IMR-90 (cell line): Measurements from ENCODE around the gene ZNF646. TPM values are rescaled to one million over a fixed set of nuclear protein-coding genes. Genes with fewer than 3 reads are reported as not detected.

ENCODE experiments used
- ATAC-seq: fragments of 200-7000 bp; cut with Tn5 transposase; 2 replicates; pipeline ENCODE4 v1.9.1; 2020; ENCODE audit warnings: low read depth, mild to moderate bottlenecking, moderate library complexity
- BruUV-seq: library from RNA; stranded (reverse); fragments of 400-500 nt; replicated peaks from 2 replicates; lab custom pipeline; 2021; lab: Mats Ljungman, UMichigan
- CTCF ChIA-PET: fragments of 300-600 bp; formaldehyde crosslinking; extraction: SDS; loops from one replicate; lab custom pipeline; 2021; ENCODE audit warnings: antibody characterized with exemption; lab: Yijun Ruan, JAX
- POLR2A ChIA-PET: fragments of 300-600 bp; sonication (Branson Sonifier 250); formaldehyde crosslinking; loops from one replicate; lab custom pipeline; 2022; ENCODE audit warnings: antibody characterized with exemption; ENCODE audit not compliant: unreplicated experiment; lab: Charles Lee
- DNase-seq: peaks from one replicate; pipeline ENCODE4 v3.0.0; 2013
- H2AFZ ChIP-seq: replicated peaks from 2 replicates; pipeline ENCODE3; 2013; ENCODE audit warnings: low read length, mild to moderate bottlenecking; ENCODE audit not compliant: poor library complexity
- H2AK5ac ChIP-seq: 2 replicates; pipeline ENCODE4 v1.6.1; 2013; ENCODE audit warnings: low read depth, low read length, inconsistent platforms
- H2AK9ac ChIP-seq: replicated peaks from 2 replicates; pipeline ENCODE3; 2013; ENCODE audit warnings: mild to moderate bottlenecking, low read depth, low read length, moderate library complexity; ENCODE audit not compliant: poor library complexity
- H2BK120ac ChIP-seq: 2 replicates; pipeline ENCODE4 v1.6.1; 2013; ENCODE audit warnings: low read depth, low read length, inconsistent platforms
- H2BK15ac ChIP-seq: 3 replicates; pipeline ENCODE4 v1.6.1; 2013; ENCODE audit warnings: low read depth, low read length, inconsistent platforms
- H2BK20ac ChIP-seq: 2 replicates; pipeline ENCODE4 v1.6.1; 2013; ENCODE audit warnings: low read depth, mild to moderate bottlenecking, inconsistent platforms, low read length, moderate library complexity
- H2BK5ac ChIP-seq: 2 replicates; pipeline ENCODE4 v1.6.1; 2013; ENCODE audit warnings: mild to moderate bottlenecking, low read depth, low read length, inconsistent platforms; ENCODE audit not compliant: poor library complexity, severe bottlenecking
- H3K14ac ChIP-seq: replicated peaks from 2 replicates; pipeline ENCODE4 v1.6.1; 2013; ENCODE audit warnings: low read depth, low read length, inconsistent platforms
- H3K18ac ChIP-seq: 2 replicates; pipeline ENCODE4 v1.6.1; 2013; ENCODE audit warnings: low read depth, low read length, control low read depth
- H3K23ac ChIP-seq: 2 replicates; pipeline ENCODE4 v1.6.1; 2013; ENCODE audit warnings: low read depth, low read length, inconsistent platforms
- H3K27ac ChIP-seq: 2 replicates; pipeline ENCODE4 v1.5.1; 2013; ENCODE audit warnings: mild to moderate bottlenecking, control low read depth, low read length; ENCODE audit not compliant: insufficient read depth
- H3K27me3 ChIP-seq: 2 replicates; pipeline ENCODE4 v1.6.1; 2013; ENCODE audit warnings: low read length; ENCODE audit not compliant: control insufficient read depth, insufficient read depth
- H3K36me3 ChIP-seq: 2 replicates; pipeline ENCODE4 v1.6.1; 2013; ENCODE audit warnings: low read length, mixed read lengths; ENCODE audit not compliant: control insufficient read depth, insufficient read depth
- H3K4ac ChIP-seq: 2 replicates; pipeline ENCODE4 v1.6.1; 2013; ENCODE audit warnings: low read depth, low read length, inconsistent platforms
- H3K4me1 ChIP-seq: 2 replicates; pipeline ENCODE4 v1.6.1; 2013; ENCODE audit warnings: low read length, mixed read lengths; ENCODE audit not compliant: control insufficient read depth, insufficient read depth
- H3K4me2 ChIP-seq: 2 replicates; pipeline ENCODE4 v1.6.1; 2013; ENCODE audit warnings: low read depth, mild to moderate bottlenecking, control low read depth, low read length, moderate library complexity
- H3K4me3 ChIP-seq: 2 replicates; pipeline ENCODE4 v1.5.1; 2013; ENCODE audit warnings: low read depth, mild to moderate bottlenecking, control low read depth, low read length, moderate library complexity; ENCODE audit not compliant: insufficient read depth
- H3K56ac ChIP-seq: 2 replicates; pipeline ENCODE4 v1.6.1; 2013; ENCODE audit warnings: low read length, inconsistent platforms; ENCODE audit not compliant: insufficient read depth; ENCODE audit errors: extremely low read depth
- H3K79me1 ChIP-seq, 2 experiments: 2 replicates each; pipeline ENCODE4 v1.6.1; 2013; ENCODE audit warnings: low read length in 2 of 2, inconsistent platforms in 1 of 2, low read depth in 1 of 2
- H3K9ac ChIP-seq: 2 replicates; pipeline ENCODE4 v1.6.1; 2013; ENCODE audit warnings: low read depth, low read length, control low read depth
- H3K9me1 ChIP-seq: 2 replicates; pipeline ENCODE4 v1.6.1; 2013; ENCODE audit warnings: low read length, inconsistent platforms; ENCODE audit not compliant: insufficient read depth
- H3K9me3 ChIP-seq: 2 replicates; pipeline ENCODE4 v1.6.1; 2013; ENCODE audit warnings: low read length; ENCODE audit not compliant: control insufficient read depth, insufficient read depth
- H4K20me1 ChIP-seq: 2 replicates; pipeline ENCODE4 v1.6.1; 2013; ENCODE audit warnings: low read length, inconsistent platforms; ENCODE audit not compliant: insufficient read depth
- H4K5ac ChIP-seq: 2 replicates; pipeline ENCODE4 v1.6.1; 2013; ENCODE audit warnings: mild to moderate bottlenecking, low read depth, low read length, control low read depth
- H4K8ac ChIP-seq, 2 experiments: 2 replicates each; pipeline ENCODE4 v1.6.1; 2013; ENCODE audit warnings: low read depth in 2 of 2, low read length in 2 of 2, control low read depth in 1 of 2, inconsistent platforms in 1 of 2
- H4K91ac ChIP-seq: 2 replicates; pipeline ENCODE4 v1.6.1; 2013; ENCODE audit warnings: low read depth, low read length, inconsistent platforms; ENCODE audit not compliant: insufficient read depth
- BHLHE40 ChIP-seq: fragments of 150-350 bp; IDR thresholded peaks from 2 replicates; pipeline ENCODE4 v1.6.1; 2016; ENCODE audit warnings: mild to moderate bottlenecking, low read depth, low read length
- CEBPB ChIP-seq: IDR thresholded peaks from 2 replicates; pipeline ENCODE4 v1.6.1; 2012; ENCODE audit warnings: low read depth, low read length, improper control_type of control experiment
- CHD1 ChIP-seq: IDR thresholded peaks from 2 replicates; pipeline ENCODE4 v1.6.1; 2012; ENCODE audit warnings: low read depth, low read length, improper control_type of control experiment
- FOS ChIP-seq: fragments of 150-350 bp; IDR thresholded peaks from 2 replicates; pipeline ENCODE4 v1.6.1; 2016; ENCODE audit warnings: low read depth, low read length
- MAFK ChIP-seq: IDR thresholded peaks from 2 replicates; pipeline ENCODE4 v1.6.1; 2012; ENCODE audit warnings: low read depth, low read length, improper control_type of control experiment
- MAZ ChIP-seq: IDR thresholded peaks from 2 replicates; pipeline ENCODE4 v1.6.1; 2012; ENCODE audit warnings: low read depth, mild to moderate bottlenecking, low read length, improper control_type of control experiment, moderate library complexity, borderline replicate concordance
- MXI1 ChIP-seq: IDR thresholded peaks from 2 replicates; pipeline ENCODE4 v1.6.1; 2012; ENCODE audit warnings: low read depth, mild to moderate bottlenecking, low read length, moderate library complexity, borderline replicate concordance
- NFE2L2 ChIP-seq: fragments of 150-350 bp; IDR thresholded peaks from 2 replicates; pipeline ENCODE4 v1.6.1; 2016; ENCODE audit warnings: low read depth, mild to moderate bottlenecking, low read length
- POLR2A ChIP-seq: IDR thresholded peaks from 2 replicates; pipeline ENCODE4 v1.6.1; 2012; ENCODE audit warnings: mild to moderate bottlenecking, low read depth, low read length
- RAD21 ChIP-seq: IDR thresholded peaks from 2 replicates; pipeline ENCODE4 v1.6.1; 2012; ENCODE audit warnings: low read length, improper control_type of control experiment
- RCOR1 ChIP-seq: IDR thresholded peaks from 2 replicates; pipeline ENCODE4 v1.6.1; 2012; ENCODE audit warnings: mild to moderate bottlenecking, low read length, improper control_type of control experiment; ENCODE audit not compliant: insufficient replicate concordance
- RFX5 ChIP-seq: IDR thresholded peaks from 2 replicates; pipeline ENCODE4 v1.8.0; 2012; ENCODE audit warnings: low read depth, mild to moderate bottlenecking, low read length, moderate library complexity
- SMC3 ChIP-seq: fragments of 150-350 bp; IDR thresholded peaks from 2 replicates; pipeline ENCODE4 v1.6.1; 2016; ENCODE audit warnings: low read depth, mild to moderate bottlenecking, antibody characterized with exemption, low read length, moderate library complexity
- WGBS, 2 experiments: methylation state at CpG; one replicate each; pipeline versions ENCODE4 v1.1.5 to v1.1.7; 2013; ENCODE audit warnings: missing lambda C conversion rate in 2 of 2; ENCODE audit not compliant: insufficient read length in 1 of 2; ENCODE audit errors: extremely low coverage in 2 of 2; 5-methylcytosine and 5-hydroxymethylcytosine counted together
- dilution Hi-C: fragments of 300-500 bp; cut with HindIII; formaldehyde crosslinking; loops from one replicate; pipeline ENCODE4 v1.14.3; 2018; ENCODE audit warnings: low sequenced_read_pairs; ENCODE audit not compliant: unreplicated experiment
- in situ Hi-C: fragments of 300-500 bp; cut with MboI; formaldehyde crosslinking; loops from 3 replicates; pipeline ENCODE4 v1.14.3; 2019; ENCODE audit warnings: low sequenced_read_pairs, inconsistent platforms, mixed read lengths
- intact Hi-C: fragments of 100-400 bp; cut with micrococcal nuclease; formaldehyde crosslinking; loops from 2 replicates; pipeline ENCODE4 v1.10.0; 2022
- polyA plus RNA-seq, 3 experiments: library from polyadenylated mRNA; depleted of rRNA; stranded (reverse); fragments of >200 nt; gene quantifications; 2 replicates each; pipeline ENCODE4 v1.2.3, GENCODE V29; 2012; ENCODE audit warnings: low replicate concordance in 1 of 3
- total RNA-seq: library from RNA; depleted of rRNA; stranded (reverse); fragments of >200 nt; gene quantifications from 2 replicates; pipeline ENCODE4 v1.2.3, GENCODE V29; 2012
- TF ChIP-seq, protein P1 (sequence below): fragments of 150-350 bp; IDR thresholded peaks from 2 replicates; pipeline ENCODE4 v1.6.1; 2017; ENCODE audit warnings: mild to moderate bottlenecking, antibody characterized with exemption, low read length, low read depth
- TF ChIP-seq, protein P2 (sequence below): conservative IDR thresholded peaks from 2 replicates; pipeline ENCODE4 v1.5.1; 2012; ENCODE audit warnings: mild to moderate bottlenecking, low read depth, low read length, improper control_type of control experiment
- TF ChIP-seq, protein P3 (sequence below): fragments of 150-350 bp; IDR thresholded peaks from 2 replicates; pipeline ENCODE4 v1.6.1; 2016; ENCODE audit warnings: low read depth, mild to moderate bottlenecking, low read length, moderate library complexity, borderline replicate concordance

The ZNF646 gene
- total and polyA plus RNA-seq, 2 of the 4 experiments (the other 2 are of a cell fraction): 4.9 to 6.8 TPM

DNA sequence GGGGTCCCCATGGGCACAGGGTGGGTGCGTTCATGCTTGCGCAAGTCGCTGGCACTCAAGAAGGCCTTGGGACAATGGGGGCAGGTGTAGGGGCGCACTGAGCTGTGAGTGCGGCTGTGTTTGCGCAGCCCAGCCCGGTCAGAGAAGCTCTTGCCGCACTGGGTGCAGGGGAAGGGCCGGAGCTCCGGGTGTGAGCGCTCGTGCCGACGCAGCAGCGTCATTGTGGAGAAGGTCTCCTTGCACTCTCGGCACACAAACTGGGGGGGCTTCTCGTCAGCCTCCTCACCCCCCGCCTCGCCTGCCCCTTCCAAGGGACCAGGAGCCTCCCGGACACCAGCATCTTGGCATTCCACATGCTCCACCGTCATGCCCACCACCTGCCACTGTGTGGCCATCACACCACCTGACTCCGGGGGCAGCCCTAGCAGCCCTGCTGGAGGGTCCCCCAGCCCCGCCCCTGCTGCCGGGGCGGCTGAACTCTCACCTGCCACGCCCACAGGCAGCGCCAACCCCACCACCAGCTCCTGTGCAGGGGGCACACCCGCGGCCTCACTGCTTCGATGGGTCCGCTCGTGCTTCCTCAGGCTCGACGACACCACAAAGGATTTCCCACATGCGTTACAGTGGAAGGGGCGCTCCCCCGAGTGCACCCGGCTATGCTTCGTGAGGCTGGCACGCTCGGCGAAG is 13.0 kb upstream of the ZNF646 start:
- Histone ChIP-seq H3K27ac (no peak overlapping the region), H3K56ac (no peak overlapping the region), H3K4me2 (no peak overlapping the region), H3K4ac (no peak overlapping the region), H2BK20ac (no peak overlapping the region), H4K8ac (no peak overlapping the region), H3K18ac (no peak overlapping the region), H3K23ac (no peak overlapping the region), H3K4me1 (peaks cover 12% of the 10 kb centered on the region), H2BK120ac (no peak overlapping the region), H2BK5ac (no peak overlapping the region), H2AK9ac (peak overlapping the region; percentile 55), H2AFZ (no peak overlapping the region), H3K79me1 (peaks cover 26 to 44% of the 10 kb centered on the region in 2 experiments; a peak in 3 of 4 replicates), H3K36me3 (peaks cover 26% of the 10 kb centered on the region), H3K14ac (no peak overlapping the region), H2BK15ac (no peak overlapping the region), H3K9me3 (no peaks in the 10 kb centered on the region), H3K9ac (no peak overlapping the region), H4K91ac (no peak overlapping the region), H3K9me1 (peaks cover 21% of the 10 kb centered on the region), H4K20me1 (no peaks in the 10 kb centered on the region; the same call in 1 of the 2 replicates), H4K5ac (no peak overlapping the region), H2AK5ac (no peak overlapping the region), H3K27me3 (no peaks in the 10 kb centered on the region), H3K4me3 (no peak overlapping the region)
- WGBS, 2 experiments: 97% methylated on average over 27 of the region's 42 CpGs; no CpG with 5 or more reads in 1 of the 2 experiments
- intact Hi-C loops (no loop called here), dilution Hi-C loops (no loop called here), in situ Hi-C loops (no loop called here)
- no TSS peak for BruUV-seq
- ChIA-PET CTCF (no interaction called here), POLR2A (no interaction called here)
- DNase-seq (no peak), ATAC-seq (no peak)
- TF ChIP-seq CEBPB (no peak), RAD21 (no peak), MAZ (no peak), NFE2L2 (no peak), CHD1 (no peak), BHLHE40 (no peak), SMC3 (no peak), MXI1 (no peak), FOS (no peak), MAFK (no peak), RCOR1 (no peak), POLR2A (no peak), RFX5 (no peak)
- TF ChIP-seq, protein P1, sequence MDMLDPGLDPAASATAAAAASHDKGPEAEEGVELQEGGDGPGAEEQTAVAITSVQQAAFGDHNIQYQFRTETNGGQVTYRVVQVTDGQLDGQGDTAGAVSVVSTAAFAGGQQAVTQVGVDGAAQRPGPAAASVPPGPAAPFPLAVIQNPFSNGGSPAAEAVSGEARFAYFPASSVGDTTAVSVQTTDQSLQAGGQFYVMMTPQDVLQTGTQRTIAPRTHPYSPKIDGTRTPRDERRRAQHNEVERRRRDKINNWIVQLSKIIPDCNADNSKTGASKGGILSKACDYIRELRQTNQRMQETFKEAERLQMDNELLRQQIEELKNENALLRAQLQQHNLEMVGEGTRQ: no peak
- TF ChIP-seq, protein P2, sequence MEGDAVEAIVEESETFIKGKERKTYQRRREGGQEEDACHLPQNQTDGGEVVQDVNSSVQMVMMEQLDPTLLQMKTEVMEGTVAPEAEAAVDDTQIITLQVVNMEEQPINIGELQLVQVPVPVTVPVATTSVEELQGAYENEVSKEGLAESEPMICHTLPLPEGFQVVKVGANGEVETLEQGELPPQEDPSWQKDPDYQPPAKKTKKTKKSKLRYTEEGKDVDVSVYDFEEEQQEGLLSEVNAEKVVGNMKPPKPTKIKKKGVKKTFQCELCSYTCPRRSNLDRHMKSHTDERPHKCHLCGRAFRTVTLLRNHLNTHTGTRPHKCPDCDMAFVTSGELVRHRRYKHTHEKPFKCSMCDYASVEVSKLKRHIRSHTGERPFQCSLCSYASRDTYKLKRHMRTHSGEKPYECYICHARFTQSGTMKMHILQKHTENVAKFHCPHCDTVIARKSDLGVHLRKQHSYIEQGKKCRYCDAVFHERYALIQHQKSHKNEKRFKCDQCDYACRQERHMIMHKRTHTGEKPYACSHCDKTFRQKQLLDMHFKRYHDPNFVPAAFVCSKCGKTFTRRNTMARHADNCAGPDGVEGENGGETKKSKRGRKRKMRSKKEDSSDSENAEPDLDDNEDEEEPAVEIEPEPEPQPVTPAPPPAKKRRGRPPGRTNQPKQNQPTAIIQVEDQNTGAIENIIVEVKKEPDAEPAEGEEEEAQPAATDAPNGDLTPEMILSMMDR: no peak
- TF ChIP-seq, protein P3, sequence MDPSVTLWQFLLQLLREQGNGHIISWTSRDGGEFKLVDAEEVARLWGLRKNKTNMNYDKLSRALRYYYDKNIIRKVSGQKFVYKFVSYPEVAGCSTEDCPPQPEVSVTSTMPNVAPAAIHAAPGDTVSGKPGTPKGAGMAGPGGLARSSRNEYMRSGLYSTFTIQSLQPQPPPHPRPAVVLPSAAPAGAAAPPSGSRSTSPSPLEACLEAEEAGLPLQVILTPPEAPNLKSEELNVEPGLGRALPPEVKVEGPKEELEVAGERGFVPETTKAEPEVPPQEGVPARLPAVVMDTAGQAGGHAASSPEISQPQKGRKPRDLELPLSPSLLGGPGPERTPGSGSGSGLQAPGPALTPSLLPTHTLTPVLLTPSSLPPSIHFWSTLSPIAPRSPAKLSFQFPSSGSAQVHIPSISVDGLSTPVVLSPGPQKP: no peak
